ENCODE results near the gene GATA5.

GATA5 gene

GRCh38 chr20:62498874-62499273, 23.1 kb upstream of the GATA5 start:
- DNase-seq (ENCODE audit: low read depth, low spot score) = no peak
- H3K9ac ChIP-seq (ENCODE audit: insufficient read length, low read depth) = no peak overlapping the region
- no peak overlapping the region for H3K4me3 ChIP-seq (ENCODE audit: insufficient read length, low read depth)
- no peaks in the 10 kb centered on the region for H3K9me3 ChIP-seq (ENCODE audit: insufficient read depth, low read length)
- H3K36me3 ChIP-seq (ENCODE audit: insufficient read depth, insufficient read length, low read length) = no peaks in the 10 kb centered on the region
- H3K4me1 ChIP-seq (ENCODE audit: insufficient read depth, insufficient read length) = peaks cover 27% of the 10 kb centered on the region
- peaks cover 11% of the 10 kb centered on the region for H3K27me3 ChIP-seq (ENCODE audit: insufficient read depth, insufficient read length)
- TF ChIP-seq SUZ12 (IDR thresholded peaks at IDR 0.05; ENCODE audit: extremely low read depth, insufficient read depth, insufficient read length) (no peak), YY1 (IDR thresholded peaks at IDR 0.05; ENCODE audit: insufficient read depth, insufficient read length) (no peak), ZNF274 (IDR thresholded peaks at IDR 0.05; ENCODE audit: low read depth, low read length) (no peak)

- DNase-seq (ENCODE audit: low read depth, low spot score) = no peak
- Histone ChIP-seq H3K9me3 (ENCODE audit: insufficient read depth, low read length) (no peaks in the 10 kb centered on the region), H3K4me3 (ENCODE audit: insufficient read length, low read depth) (no peak overlapping the region), H3K27me3 (ENCODE audit: insufficient read depth, insufficient read length) (peaks cover 11% of the 10 kb centered on the region), H3K36me3 (ENCODE audit: insufficient read depth, insufficient read length, low read length) (no peaks in the 10 kb centered on the region), H3K9ac (ENCODE audit: insufficient read length, low read depth) (peak overlapping the region; percentile 22), H3K4me1 (ENCODE audit: insufficient read depth, insufficient read length) (peaks cover 23% of the 10 kb centered on the region)
- no peak for TF ChIP-seq YY1 (IDR thresholded peaks at IDR 0.05; ENCODE audit: insufficient read depth, insufficient read length)
- TF ChIP-seq SUZ12 (IDR thresholded peaks at IDR 0.05; ENCODE audit: extremely low read depth, insufficient read depth, insufficient read length) = no peak
- no peak for TF ChIP-seq ZNF274 (IDR thresholded peaks at IDR 0.05; ENCODE audit: low read depth, low read length)
Observed at GRCh38 chr20:62496568-62497218, 20.9 kb upstream of the GATA5 start.

- no peak for DNase-seq (ENCODE audit: low read depth, low spot score)
- H3K9me3 ChIP-seq (ENCODE audit: insufficient read depth, low read length) = no peaks in the 10 kb centered on the region
- no peak for TF ChIP-seq YY1 (IDR thresholded peaks at IDR 0.05; ENCODE audit: insufficient read depth, insufficient read length)
- no peak for TF ChIP-seq SUZ12 (IDR thresholded peaks at IDR 0.05; ENCODE audit: extremely low read depth, insufficient read depth, insufficient read length)
- TF ChIP-seq ZNF274 (IDR thresholded peaks at IDR 0.05; ENCODE audit: low read depth, low read length) = no peak
- H3K9ac ChIP-seq (ENCODE audit: insufficient read length, low read depth) = peak overlapping the region; percentile 52
- peaks cover 11% of the 10 kb centered on the region for H3K27me3 ChIP-seq (ENCODE audit: insufficient read depth, insufficient read length)
- no peak overlapping the region for H3K4me3 ChIP-seq (ENCODE audit: insufficient read length, low read depth)
- no peaks in the 10 kb centered on the region for H3K36me3 ChIP-seq (ENCODE audit: insufficient read depth, insufficient read length, low read length)
- peaks cover 23% of the 10 kb centered on the region for H3K4me1 ChIP-seq (ENCODE audit: insufficient read depth, insufficient read length)
Observed at GRCh38 chr20:62495749-62496567, 20.2 kb upstream of the GATA5 start.

- Histone ChIP-seq H3K4me3 (ENCODE audit: insufficient read length, low read depth) (no peak overlapping the region), H3K9ac (ENCODE audit: insufficient read length, low read depth) (peak overlapping the region; percentile 24), H3K4me1 (ENCODE audit: insufficient read depth, insufficient read length) (peaks cover 20% of the 10 kb centered on the region), H3K36me3 (ENCODE audit: insufficient read depth, insufficient read length, low read length) (no peaks in the 10 kb centered on the region), H3K9me3 (ENCODE audit: insufficient read depth, low read length) (no peaks in the 10 kb centered on the region), H3K27me3 (ENCODE audit: insufficient read depth, insufficient read length) (peaks cover 11% of the 10 kb centered on the region)
- no peak for TF ChIP-seq YY1 (IDR thresholded peaks at IDR 0.05; ENCODE audit: insufficient read depth, insufficient read length)
- no peak for TF ChIP-seq ZNF274 (IDR thresholded peaks at IDR 0.05; ENCODE audit: low read depth, low read length)
- no peak for TF ChIP-seq SUZ12 (IDR thresholded peaks at IDR 0.05; ENCODE audit: extremely low read depth, insufficient read depth, insufficient read length)
- no peak for DNase-seq (ENCODE audit: low read depth, low spot score)
Observed at GRCh38 chr20:62494980-62495748, 19.4 kb upstream of the GATA5 start.

- no peaks in the 10 kb centered on the region for H3K36me3 ChIP-seq (ENCODE audit: insufficient read depth, insufficient read length, low read length)
- H3K9ac ChIP-seq (ENCODE audit: insufficient read length, low read depth) = no peak overlapping the region
- no peak for DNase-seq (ENCODE audit: low read depth, low spot score)
- H3K9me3 ChIP-seq (ENCODE audit: insufficient read depth, low read length) = no peaks in the 10 kb centered on the region
- H3K4me3 ChIP-seq (ENCODE audit: insufficient read length, low read depth) = no peak overlapping the region
- TF ChIP-seq YY1 (IDR thresholded peaks at IDR 0.05; ENCODE audit: insufficient read depth, insufficient read length) = no peak
- TF ChIP-seq ZNF274 (IDR thresholded peaks at IDR 0.05; ENCODE audit: low read depth, low read length) = no peak
- no peak for TF ChIP-seq SUZ12 (IDR thresholded peaks at IDR 0.05; ENCODE audit: extremely low read depth, insufficient read depth, insufficient read length)
- peaks cover 6% of the 10 kb centered on the region for H3K27me3 ChIP-seq (ENCODE audit: insufficient read depth, insufficient read length)
- H3K4me1 ChIP-seq (ENCODE audit: insufficient read depth, insufficient read length) = peaks cover 24% of the 10 kb centered on the region
Observed at GRCh38 chr20:62494537-62494936, 18.7 kb upstream of the GATA5 start.

- H3K27me3 ChIP-seq (ENCODE audit: insufficient read depth, insufficient read length) = no peaks in the 10 kb centered on the region
- H3K36me3 ChIP-seq (ENCODE audit: insufficient read depth, insufficient read length, low read length) = no peaks in the 10 kb centered on the region
- no peak overlapping the region for H3K9ac ChIP-seq (ENCODE audit: insufficient read length, low read depth)
- no peak overlapping the region for H3K4me3 ChIP-seq (ENCODE audit: insufficient read length, low read depth)
- peaks cover 26% of the 10 kb centered on the region for H3K4me1 ChIP-seq (ENCODE audit: insufficient read depth, insufficient read length)
- H3K9me3 ChIP-seq (ENCODE audit: insufficient read depth, low read length) = no peaks in the 10 kb centered on the region
- no peak for DNase-seq (ENCODE audit: low read depth, low spot score)
- TF ChIP-seq ZNF274 (IDR thresholded peaks at IDR 0.05; ENCODE audit: low read depth, low read length) (no peak), YY1 (IDR thresholded peaks at IDR 0.05; ENCODE audit: insufficient read depth, insufficient read length) (no peak), SUZ12 (IDR thresholded peaks at IDR 0.05; ENCODE audit: extremely low read depth, insufficient read depth, insufficient read length) (no peak)
Observed at GRCh38 chr20:62493886-62494285, 18.1 kb upstream of the GATA5 start.

All from NT2/D1 (cell line).